GM19328 (cell line): ENCODE measurements around the gene SPI1.
"Not testable (repeated sequence)": the region's sequence is repeated elsewhere in the genome, so short reads cannot be mapped to it uniquely, and the experiment has no call there.

Source experiments
- ATAC-seq: cut with Tn5 transposase; IDR thresholded peaks from one replicate; pipeline ENCODE4 v1.9.1; 2021; ENCODE audit warnings: mild to moderate bottlenecking, moderate library complexity; ENCODE audit not compliant: unreplicated experiment

The SPI1 gene

DNA sequence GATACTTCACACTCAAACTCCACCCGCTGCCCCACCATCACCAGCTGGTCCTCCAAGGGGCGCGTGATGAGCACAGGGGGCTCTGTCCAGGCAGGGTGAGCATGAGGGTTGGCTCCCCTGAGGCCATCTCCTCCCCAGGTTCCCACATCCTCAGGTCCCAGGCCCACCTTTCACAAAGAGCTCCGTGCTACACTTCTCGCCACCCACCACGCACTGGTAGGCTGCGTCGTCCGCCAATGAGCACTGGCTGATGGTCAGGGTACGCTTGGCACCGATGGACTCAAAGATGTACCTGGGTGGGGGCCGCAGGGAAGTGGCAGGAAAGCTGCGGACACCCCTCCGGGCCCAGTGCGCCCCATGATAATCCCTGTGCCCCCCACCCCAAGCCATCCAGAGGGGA is 35.5 kb downstream of the SPI1 start:
- no peak for ATAC-seq

DNA sequence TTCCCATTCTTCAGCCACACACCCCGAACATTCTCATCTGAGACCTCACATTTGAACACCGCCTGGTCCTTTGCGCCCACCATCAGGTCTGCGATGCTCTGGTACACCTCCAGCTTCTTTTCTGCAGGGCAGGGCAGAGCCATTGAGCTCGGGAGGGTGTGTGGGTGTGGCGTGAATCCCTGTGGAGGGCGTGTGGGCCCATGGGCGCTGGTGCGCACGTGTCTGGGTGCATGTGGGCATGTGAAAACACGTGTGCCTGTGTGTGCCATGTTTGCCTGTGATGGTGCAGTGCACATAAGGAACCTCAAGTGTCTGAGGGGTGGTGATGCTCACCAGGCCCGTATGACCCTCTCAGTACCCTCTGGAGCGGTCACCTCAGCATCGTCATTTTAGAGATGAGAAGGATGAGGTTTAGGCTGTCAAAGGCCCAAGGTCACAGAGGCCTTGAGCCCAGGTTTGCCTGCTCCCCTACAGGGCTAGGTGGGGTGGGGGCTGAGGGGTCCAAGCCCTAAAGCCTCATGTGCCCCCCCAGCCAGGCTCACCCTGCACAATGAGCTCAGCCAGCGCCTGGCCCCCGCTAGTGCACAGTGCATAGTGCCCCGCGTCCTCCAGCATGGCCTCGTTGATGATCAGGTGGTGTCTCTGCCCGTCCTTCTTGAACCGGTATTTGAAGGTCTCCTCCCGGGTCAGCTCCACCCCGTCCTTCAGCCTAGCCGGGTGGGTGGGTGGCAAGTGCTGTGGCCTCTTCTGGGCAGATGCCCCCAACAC is 36.1 kb downstream of the SPI1 start:
- ATAC-seq = no peak

DNA sequence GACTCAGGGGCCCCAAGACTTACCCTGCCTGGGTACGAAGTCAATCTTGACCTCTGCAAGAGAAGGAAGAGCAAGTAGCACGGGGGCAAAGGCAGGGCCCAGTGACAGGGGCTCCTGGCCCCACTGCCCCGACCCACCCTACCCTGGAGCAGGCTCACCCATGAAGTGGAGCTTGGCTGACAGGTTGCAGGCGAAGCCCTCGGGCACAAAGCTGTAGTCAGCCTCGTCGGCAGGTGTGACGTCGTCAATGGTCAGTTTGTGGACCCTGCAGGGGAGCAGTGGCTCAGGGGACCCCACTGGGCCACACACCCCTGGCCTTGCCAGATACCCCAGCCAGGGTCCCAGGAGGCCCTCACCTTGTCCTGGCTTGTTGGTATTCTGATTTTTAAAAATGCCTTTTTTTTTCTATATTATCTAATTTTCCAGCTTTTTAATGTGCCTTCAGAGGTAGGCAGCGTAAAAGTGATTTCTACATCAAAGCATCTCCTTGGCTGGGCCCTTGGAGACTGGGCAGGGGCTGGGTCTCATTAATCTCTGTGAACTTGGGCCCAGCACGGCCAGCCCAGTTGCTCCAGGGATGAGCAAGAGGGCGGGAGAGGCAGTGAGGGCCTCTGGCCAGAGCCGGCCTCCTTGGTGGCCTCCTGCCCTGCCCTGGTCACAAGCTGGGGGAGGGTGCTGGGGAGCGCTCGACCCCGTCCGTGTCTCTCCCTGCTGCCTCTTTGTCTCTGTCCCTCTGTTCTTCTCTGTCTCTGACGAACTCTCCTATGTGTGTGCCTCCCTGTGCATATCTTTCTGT is 37.2 kb downstream of the SPI1 start:
- ATAC-seq = no peak

DNA sequence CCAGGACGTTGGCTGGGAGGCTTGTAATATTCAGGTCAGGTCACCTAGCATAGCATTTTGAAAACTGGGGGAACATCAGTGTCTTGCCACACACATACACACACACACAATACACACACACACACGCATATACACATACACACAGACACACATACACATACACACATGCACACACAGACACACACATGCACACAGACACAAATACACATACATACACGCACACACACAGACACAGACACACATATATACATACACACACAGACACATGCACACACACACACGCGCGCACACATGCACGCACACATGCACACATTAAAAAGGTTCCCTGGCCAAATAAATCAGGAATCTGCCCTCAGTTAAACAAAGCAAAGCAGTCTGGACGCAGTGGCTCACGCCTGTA is 38.3 kb downstream of the SPI1 start:
- ATAC-seq = no peak

DNA sequence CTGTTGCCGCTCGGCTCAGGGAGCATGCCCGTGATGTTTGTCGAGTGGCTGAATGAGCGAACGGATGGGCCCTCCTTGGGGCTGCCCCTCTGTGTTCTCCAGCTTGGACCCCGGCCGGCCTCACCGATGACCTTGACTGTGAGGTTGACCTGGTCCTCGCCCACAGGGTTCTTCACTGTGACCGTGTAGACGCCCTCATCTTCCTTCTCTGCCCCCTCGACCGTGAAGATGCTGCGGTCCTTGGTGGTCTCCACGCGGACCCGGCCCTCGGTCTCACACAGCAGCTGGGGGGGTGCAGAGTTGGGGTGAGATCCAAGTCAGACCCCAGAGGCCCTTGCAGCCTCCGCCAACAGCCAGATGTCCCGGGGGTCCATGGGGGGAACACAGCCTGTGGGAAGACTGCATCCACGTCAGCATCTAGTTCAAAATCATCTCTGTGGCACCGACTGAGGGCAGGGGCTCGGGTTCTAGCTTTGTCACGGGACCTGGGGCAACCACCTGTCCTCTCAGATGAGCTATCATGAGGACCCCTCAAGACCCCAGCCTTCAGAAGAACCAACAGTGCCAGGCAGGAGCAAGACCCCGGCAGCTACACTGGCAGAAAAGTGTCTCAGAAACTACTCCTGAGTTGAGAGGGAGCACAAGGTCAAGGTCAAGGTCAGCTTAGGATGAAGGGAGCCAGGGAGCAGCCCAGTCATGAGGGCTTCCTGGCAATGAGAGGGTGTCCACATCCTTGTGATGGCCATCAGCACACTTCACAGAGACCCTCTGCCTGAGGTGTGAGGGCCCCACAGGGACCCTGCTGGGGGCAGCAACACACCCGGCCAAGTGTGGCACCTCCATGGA is 39.7 kb downstream of the SPI1 start:
- no peak for ATAC-seq

DNA sequence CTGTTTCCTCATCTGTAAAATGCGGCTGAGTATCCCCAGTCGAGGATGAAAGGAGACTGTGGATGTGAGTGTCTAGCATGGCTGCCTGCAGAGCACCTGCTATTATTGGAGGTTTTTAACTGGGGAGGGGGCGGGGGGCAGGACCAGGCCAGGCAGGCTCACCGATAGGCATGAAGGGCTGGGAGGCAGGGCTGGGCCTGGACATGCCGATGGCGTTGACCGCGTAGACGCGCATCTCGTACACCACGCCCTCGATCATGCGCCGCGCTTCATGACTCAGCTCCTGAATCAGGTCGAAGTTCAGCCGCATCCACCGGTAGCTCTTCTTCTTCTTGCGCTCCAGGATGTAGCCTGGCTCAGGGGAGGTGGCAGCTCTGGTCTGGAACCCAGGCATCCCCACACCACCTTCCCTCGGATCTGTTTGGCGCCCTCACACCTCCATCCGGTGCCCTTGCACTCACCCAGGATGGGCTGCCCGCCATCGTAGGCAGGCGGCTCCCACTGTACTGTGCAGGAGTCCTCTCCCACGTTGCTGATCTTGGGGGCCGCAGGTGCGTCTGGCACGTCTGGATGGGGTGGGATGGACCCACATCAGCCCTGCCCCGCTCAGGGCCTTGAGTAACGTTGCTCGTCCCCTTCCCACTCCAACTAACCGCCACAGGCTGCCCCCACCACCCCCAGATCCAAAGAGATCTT is 41.0 kb downstream of the SPI1 start:
- no peak for ATAC-seq

DNA sequence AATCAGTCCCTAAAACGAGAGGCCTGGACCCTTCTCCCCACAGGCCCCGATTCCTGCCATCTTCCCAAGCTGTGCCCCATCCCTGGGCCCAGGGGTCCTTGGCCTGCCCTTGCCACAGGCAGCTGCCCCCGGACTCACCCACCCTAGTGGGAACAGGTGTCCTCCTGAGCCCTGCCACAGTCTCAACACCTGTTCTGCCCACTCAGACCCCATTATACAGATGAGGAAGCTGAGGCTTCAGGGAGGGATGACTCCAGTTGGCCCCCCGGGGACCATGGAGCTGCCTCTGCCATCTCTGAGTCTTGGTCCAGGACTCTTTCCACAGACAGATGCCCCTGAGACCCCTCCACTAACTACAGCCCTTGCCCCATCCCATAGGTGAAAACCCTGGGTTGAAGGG is 41.8 kb downstream of the SPI1 start:
- ATAC-seq = no peak

DNA sequence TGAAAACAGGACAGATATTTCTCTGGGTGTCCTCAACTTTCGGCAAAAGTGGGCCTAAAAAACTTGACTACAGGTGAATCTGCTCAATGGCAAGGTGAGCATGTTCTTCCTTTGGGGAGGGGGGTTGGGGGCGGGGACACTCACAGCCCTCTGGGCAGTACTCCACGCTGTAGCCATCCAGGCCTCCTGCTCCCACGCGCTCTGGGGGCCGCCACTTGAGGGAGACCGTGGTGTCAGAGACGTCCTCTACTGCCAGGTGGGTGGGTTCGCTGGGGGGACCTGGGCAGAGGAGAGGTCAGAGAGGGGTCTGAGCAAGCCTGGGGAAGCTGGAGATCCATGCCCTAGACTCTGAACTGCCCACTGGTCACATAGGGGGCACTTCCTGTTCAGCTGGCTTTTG is 42.6 kb downstream of the SPI1 start:
- no peak for ATAC-seq

DNA sequence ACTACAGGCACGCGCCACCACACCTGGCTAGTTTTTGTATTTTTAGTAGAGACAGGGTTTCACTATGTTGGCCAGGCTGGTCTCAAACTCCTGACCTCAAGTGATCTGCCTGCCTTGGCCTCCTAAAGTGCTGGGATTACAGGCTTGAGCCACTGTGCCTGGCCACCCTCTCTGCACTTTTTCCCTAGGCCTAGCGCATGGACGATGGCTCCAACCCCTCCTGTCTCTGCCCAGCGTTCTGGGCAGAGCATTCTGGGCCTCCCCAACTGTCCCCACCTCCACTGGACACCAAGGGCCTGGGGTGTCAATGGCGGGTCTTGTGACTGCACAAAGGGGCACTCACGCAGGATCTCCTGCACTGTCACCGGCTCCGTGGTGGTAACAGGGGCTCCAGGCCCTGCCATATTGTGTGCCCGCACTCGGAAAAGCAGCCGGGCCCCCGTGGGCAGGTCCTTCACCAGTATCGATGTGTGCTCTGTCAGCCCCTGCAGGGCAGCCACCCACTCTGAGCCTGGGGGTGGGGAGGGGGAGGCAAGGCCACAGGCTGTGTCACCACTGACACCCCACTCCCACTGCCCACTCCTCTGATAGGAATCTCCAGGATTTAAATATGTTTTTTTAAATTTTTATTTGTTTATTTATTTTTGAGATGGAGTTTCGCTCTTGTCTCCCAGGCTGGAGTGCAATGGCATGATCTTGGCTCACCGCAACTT is 43.5 kb downstream of the SPI1 start:
- ATAC-seq = not testable (repeated sequence)

DNA sequence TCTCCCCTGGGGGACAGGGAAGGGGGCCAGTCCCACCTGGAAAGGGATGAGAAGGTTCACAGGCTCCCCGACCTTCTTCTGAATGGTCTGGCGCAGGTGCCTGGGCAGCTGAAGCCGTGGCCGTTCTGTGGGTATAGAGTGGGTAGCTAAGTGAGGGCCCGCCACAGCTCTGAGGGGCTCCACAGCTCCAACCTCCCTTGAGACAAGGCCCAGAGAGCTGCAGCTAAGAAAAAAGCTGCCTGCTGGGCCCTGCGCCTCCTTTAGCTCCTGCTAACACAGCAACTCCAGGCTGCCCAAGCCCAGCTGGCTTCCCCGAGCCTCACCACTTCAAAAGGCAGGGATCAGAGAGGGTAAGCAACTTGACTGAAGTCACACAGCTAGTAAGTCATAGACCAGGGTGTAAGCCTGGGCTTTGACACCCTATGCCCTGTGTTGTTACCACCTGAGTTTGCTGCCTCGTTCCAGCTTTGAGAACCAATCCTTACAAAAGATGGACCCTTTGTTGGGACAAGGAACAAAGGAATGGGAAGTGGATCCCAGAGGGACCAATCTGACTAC is 44.4 kb downstream of the SPI1 start:
- no peak for ATAC-seq

DNA sequence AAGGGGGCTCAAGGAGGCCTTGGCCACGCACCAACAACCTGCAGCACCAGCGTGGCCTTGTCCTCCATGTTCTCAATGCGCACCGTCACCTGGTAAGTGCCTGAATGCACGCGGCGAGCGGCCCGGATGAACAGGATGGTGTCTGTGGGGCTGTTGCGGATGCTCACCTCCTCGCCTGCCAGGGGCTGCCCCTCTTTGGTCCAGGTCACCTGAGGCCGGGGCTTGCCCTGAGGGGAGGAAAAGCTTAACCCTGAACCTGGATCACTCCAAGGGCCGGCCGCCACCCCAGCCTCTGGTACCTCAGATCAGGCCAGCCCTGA is 44.9 kb downstream of the SPI1 start:
- no peak for ATAC-seq

DNA sequence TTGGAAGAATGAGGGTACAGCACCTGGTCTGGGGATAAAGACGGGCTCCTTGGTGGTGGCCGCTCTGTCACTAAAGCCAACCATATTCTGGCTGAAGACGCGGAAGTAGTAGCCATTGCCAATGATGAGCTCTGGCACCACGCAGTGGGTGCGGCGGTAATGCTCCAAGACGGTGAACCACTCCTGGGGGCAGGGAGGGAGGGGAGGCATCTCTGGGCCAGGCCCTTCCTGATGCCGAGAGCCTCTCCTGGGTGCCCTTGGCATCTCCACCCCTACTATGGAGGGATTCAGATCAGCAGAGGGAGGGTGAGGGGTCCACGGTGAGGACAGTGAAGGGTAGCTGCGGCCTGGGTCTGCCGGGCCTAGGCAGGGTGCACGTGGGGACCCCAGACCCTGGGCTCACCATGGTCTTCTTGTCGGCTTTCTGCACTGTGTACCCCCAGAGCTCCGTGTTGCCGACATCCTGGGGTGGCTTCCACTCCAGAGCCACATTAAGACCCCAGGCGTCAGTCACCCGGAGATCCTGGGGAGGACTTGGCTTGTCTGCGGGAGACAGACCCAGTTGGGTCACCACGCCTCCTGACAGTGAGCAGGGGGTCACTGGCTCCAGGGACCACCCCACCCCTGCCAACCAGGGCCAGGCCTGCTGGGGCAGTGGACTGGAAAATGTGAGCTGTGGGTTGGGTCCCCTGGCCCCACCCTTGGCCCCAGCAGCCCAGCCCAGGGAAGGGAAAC is 45.4 kb downstream of the SPI1 start:
- no peak for ATAC-seq

DNA sequence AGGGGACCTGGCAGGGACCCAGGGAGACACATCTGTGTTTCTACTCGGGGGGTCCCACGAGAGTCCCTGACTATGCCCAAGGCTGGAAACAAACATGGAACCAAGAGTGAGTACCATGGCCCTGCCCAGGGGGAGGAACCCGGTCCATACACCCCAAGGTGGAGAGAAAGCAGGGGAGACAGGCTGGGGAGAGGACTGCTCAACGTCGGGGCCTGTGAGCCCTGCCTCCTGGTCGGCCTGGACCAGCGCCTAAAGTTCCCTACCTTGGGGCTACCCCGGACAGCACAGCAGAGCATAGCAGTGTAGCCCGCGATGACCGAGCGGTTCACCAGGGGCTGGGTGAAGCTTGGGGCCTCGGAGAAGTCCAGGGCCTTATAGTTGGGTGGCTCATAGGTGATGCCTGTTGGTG is 46.0 kb downstream of the SPI1 start:
- no peak for ATAC-seq

DNA sequence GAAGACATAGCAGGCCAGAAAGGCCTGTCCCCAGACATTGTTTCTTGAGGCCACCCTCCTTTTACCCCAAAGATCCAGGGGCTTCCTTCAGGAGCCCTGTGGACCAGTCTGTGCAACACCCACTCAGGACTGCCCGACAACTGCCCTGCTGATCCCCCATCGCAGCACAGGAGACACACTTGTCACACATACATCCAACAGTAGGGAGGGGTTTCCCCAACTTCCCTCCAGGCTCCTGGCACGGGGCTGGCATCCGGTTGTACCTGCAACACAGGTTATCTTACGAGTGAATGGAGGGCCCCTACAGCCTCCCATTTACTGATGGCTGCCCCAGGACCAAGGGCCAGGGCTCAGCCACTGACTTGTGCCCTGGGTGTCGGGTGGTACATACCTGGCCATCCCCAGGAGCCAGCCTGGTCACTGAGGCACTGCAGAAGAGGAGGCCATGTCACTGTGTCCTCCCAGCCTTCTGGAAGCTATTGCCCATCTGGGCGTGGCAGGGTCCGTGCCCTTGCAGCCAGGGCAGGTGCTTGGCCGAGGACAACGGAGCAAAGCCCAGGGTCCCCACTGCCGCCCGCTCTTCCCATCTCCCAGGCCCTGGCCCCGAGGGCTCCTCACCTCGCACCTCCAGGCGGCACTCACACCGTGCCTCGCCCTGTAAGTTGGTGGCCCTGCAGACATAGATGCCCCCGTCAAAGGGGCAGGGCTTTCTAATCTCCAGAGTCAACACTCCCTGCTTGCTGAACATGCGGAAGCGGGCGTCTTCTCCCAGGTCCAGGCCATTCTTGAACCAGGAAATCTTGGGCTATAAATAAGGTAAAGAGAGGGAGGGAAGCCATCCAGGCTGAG is 46.7 kb downstream of the SPI1 start:
- no peak for ATAC-seq

DNA sequence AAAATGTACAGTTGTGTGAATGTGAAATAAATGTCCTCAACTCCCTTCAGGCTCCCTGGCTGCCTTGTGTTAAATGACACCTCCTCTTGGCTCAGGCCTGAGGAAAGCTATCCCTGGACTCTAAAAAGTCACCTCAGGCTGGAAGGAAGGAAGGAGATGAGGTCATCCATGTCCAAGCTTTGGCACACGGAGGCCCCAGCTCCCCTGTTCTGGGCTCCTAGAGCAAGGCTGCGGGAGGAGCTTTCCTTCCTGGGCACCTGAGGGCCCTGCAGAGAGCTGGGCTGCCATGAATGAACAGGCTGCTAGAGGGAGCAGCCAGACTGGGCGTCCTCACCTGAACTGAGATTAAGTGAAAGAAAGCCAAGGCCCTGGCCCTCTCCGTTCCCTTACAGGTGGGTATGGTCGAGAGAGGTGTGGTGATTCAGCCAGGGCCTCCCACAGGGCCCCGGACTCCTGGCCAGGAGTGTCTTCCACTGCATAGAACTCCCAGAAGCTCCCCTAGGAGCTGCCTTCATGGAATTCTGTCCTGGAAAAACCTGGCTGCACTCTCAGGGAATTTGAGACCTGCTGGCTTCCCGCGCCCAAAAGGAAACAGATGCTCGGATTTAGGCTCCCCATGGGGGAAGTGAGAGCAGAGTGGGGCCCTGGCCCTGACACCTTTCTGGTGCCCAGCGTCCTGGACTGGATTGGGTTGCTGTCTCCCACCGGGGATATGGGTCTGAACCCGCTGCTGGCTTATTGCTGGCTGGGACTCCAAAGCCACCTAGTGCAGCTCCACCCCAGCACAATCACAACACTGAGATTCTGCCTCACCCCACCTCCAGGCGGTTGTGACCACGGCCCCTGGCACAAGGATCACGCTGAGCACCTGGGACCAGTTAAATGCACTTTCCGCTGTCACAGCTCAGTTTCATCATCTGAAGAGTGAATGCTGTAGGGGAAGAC is 48.1 kb downstream of the SPI1 start:
- ATAC-seq = no peak

DNA sequence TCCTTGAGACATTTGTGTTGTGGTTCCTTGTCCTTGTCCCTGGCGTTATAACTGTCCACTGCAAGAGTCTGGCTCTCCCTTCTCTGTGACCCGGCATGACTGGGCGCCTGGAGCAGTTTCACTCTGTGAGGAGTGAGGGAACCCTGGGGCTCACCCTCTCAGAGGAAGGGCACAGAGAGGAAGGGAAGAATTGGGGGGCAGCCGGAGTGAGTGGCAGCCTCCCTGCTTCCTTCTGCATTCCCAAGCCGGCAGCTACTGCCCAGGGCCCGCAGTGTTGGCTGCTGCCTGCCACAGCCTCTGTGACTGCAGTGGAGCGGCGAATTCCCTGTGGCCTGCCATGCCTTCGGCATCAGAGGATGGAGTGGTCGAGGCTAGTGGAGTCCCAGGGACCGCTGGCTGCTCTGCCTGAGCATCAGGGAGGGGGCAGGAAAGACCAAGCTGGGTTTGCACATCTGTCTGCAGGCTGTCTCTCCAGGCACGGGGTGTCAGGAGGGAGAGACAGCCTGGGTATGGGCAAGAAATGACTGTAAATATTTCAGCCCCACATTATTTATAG is 48.8 kb downstream of the SPI1 start:
- ATAC-seq = no peak
